Glutamatergic neuron (in vitro differentiated cells): ENCODE results near the gene HBQ1. TPM values are rescaled to one million over a fixed set of nuclear protein-coding genes. Genes with fewer than 3 reads are reported as not detected.

Source experiments
- DNase-seq: peaks from one replicate; pipeline ENCODE4 v3.0.0; 2022
- H3K27ac Mint-ChIP-seq: one replicate; pipeline ENCODE4 v1.8.0; 2020; ENCODE audit warnings: mild to moderate bottlenecking, mixed read lengths, inconsistent platforms; ENCODE audit not compliant: unreplicated experiment
- H3K27me3 Mint-ChIP-seq: one replicate; pipeline ENCODE4 v1.8.0; 2020; ENCODE audit warnings: mild to moderate bottlenecking, moderate library complexity, mixed read lengths, inconsistent platforms; ENCODE audit not compliant: unreplicated experiment
- H3K36me3 Mint-ChIP-seq: one replicate; pipeline ENCODE4 v1.8.0; 2020; ENCODE audit warnings: mild to moderate bottlenecking, mixed read lengths, inconsistent platforms; ENCODE audit not compliant: unreplicated experiment
- H3K4me1 Mint-ChIP-seq: one replicate; pipeline ENCODE4 v1.8.0; 2020; ENCODE audit warnings: mild to moderate bottlenecking, low read depth, mixed read lengths, inconsistent platforms; ENCODE audit not compliant: unreplicated experiment
- H3K4me3 Mint-ChIP-seq: one replicate; pipeline ENCODE4 v1.8.0; 2020; ENCODE audit warnings: mild to moderate bottlenecking, mixed read lengths, inconsistent platforms; ENCODE audit not compliant: unreplicated experiment
- H3K9me3 Mint-ChIP-seq: one replicate; pipeline ENCODE4 v1.8.0; 2020; ENCODE audit warnings: mild to moderate bottlenecking, moderate library complexity, mixed read lengths, inconsistent platforms; ENCODE audit not compliant: unreplicated experiment
- long read RNA-seq: library from polyadenylated mRNA; unstranded; transcript quantifications from one replicate; pipeline ENCODE4 v2.0.0, GENCODE V29; 2020; ENCODE audit not compliant: unreplicated experiment
- total RNA-seq: library from RNA; stranded (reverse); fragmentation: NEBNext Ultra II Directional; extraction: Animal tissue kit (Norgen Biotek cat#: 25700); gene quantifications from one replicate; pipeline ENCODE4 v1.2.1, GENCODE V29; 2021; ENCODE audit not compliant: unreplicated experiment
- TF ChIP-seq, protein P1 (sequence below): fragments of 200-600 bp; sonication (generic); IDR thresholded peaks from one replicate; pipeline ENCODE4 v1.5.0; 2021; ENCODE audit not compliant: partially characterized antibody, unreplicated experiment

Gene HBQ1
- 1.5 TPM for total RNA-seq
- long read RNA-seq, partial matches to known transcripts: 0 of 2 reads
- long read RNA-seq, other reads (novel, unspliced or antisense): 0 of 2 reads

DNA sequence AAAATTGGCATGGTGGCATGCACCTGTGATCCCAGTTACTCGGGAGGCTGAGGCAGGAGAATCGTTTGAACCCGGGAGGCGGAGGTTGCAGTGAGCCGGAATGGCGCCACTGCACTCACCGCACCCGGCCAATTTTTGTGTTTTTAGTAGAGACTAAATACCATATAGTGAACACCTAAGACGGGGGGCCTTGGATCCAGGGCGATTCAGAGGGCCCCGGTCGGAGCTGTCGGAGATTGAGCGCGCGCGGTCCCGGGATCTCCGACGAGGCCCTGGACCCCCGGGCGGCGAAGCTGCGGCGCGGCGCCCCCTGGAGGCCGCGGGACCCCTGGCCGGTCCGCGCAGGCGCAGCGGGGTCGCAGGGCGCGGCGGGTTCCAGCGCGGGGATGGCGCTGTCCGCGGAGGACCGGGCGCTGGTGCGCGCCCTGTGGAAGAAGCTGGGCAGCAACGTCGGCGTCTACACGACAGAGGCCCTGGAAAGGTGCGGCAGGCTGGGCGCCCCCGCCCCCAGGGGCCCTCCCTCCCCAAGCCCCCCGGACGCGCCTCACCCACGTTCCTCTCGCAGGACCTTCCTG, at the start of gene HBQ1:
HBQ1 (plus strand) TSS at position 359 of the 575 bp plus-strand sequence; CDS start at position 387, 28 bp downstream.
- TF ChIP-seq, protein P1, sequence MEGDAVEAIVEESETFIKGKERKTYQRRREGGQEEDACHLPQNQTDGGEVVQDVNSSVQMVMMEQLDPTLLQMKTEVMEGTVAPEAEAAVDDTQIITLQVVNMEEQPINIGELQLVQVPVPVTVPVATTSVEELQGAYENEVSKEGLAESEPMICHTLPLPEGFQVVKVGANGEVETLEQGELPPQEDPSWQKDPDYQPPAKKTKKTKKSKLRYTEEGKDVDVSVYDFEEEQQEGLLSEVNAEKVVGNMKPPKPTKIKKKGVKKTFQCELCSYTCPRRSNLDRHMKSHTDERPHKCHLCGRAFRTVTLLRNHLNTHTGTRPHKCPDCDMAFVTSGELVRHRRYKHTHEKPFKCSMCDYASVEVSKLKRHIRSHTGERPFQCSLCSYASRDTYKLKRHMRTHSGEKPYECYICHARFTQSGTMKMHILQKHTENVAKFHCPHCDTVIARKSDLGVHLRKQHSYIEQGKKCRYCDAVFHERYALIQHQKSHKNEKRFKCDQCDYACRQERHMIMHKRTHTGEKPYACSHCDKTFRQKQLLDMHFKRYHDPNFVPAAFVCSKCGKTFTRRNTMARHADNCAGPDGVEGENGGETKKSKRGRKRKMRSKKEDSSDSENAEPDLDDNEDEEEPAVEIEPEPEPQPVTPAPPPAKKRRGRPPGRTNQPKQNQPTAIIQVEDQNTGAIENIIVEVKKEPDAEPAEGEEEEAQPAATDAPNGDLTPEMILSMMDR: peak; percentile 83
- H3K27ac Mint-ChIP-seq: no peak within 1 kb of the TSS
- H3K4me3 Mint-ChIP-seq: peak within 1 kb of the TSS; percentile 55
- H3K9me3 Mint-ChIP-seq: peaks cover 14% of the 10 kb centered on the region
- DNase-seq: peak; percentile 84
- peaks cover 6% of the 10 kb centered on the region for H3K4me1 Mint-ChIP-seq
- no peaks in the 10 kb centered on the region for H3K36me3 Mint-ChIP-seq
- peaks cover 20% of the 10 kb centered on the region for H3K27me3 Mint-ChIP-seq

- no peaks in the 10 kb centered on the region for H3K4me1 Mint-ChIP-seq
- TF ChIP-seq, protein P1: no peak
- no peak for DNase-seq
- no peaks in the 10 kb centered on the region for H3K36me3 Mint-ChIP-seq
- H3K27me3 Mint-ChIP-seq: no peaks in the 10 kb centered on the region
- no peak overlapping the region for H3K4me3 Mint-ChIP-seq
- no peak overlapping the region for H3K27ac Mint-ChIP-seq
- no peaks in the 10 kb centered on the region for H3K9me3 Mint-ChIP-seq
These were observed 49.6 kb upstream of the HBQ1 start for GRCh38 chr16:130533-131173.

- H3K27me3 Mint-ChIP-seq: no peaks in the 10 kb centered on the region
- no peak overlapping the region for H3K4me3 Mint-ChIP-seq
- no peak for DNase-seq
- TF ChIP-seq, protein P1: no peak
- no peaks in the 10 kb centered on the region for H3K36me3 Mint-ChIP-seq
- no peaks in the 10 kb centered on the region for H3K9me3 Mint-ChIP-seq
- no peak overlapping the region for H3K27ac Mint-ChIP-seq
- H3K4me1 Mint-ChIP-seq: no peaks in the 10 kb centered on the region
These were observed 48.1 kb upstream of the HBQ1 start for GRCh38 chr16:132120-132519.

DNA sequence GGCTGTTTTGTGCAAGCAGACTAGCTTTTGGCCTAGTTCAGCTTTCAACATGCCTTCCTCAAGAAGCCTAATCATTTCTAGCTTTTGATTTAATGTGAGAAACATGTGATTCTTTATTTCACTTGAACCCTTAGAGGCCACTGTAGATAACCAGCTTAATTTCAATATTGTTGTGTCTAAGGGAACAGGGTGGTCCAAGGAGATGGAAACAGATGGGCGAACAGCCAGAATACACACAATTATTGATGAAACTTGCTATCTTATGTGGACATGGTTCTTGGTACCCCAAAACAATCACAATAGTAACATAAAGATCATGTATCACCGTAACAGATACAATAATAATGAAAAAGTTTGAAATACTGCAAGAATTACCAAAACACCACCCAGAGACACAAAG, 46.5 kb upstream of the HBQ1 start:
- no peaks in the 10 kb centered on the region for H3K36me3 Mint-ChIP-seq
- H3K27ac Mint-ChIP-seq: no peak overlapping the region
- no peaks in the 10 kb centered on the region for H3K4me1 Mint-ChIP-seq
- H3K9me3 Mint-ChIP-seq: peaks cover 1% of the 10 kb centered on the region
- DNase-seq: no peak
- H3K27me3 Mint-ChIP-seq: peaks cover 2% of the 10 kb centered on the region
- TF ChIP-seq, protein P1: no peak
- no peak overlapping the region for H3K4me3 Mint-ChIP-seq

DNA sequence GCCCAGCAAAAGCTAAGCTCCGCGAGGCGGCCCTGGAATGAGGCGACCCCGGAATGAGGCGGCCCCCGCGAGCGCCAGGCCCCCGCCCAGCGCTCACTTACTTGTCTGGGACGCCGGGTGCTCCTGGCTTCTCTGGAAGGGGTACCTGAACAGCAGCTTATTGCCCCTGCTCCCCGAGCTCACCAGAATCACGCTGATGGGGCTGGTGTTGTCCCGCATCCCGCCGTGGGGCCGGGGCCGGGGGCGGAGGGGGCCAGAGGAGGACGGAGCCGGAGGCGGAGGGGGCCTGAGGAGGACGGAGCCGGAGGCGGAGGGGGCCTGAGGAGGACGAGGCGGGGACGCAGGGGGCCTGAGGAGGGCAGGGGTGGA, 42.2 kb upstream of the HBQ1 start:
- peaks cover 3% of the 10 kb centered on the region for H3K27me3 Mint-ChIP-seq
- no peaks in the 10 kb centered on the region for H3K36me3 Mint-ChIP-seq
- TF ChIP-seq, protein P1: no peak
- no peaks in the 10 kb centered on the region for H3K4me1 Mint-ChIP-seq
- H3K9me3 Mint-ChIP-seq: peaks cover 2% of the 10 kb centered on the region
- peak overlapping the region; percentile 60 for H3K27ac Mint-ChIP-seq
- H3K4me3 Mint-ChIP-seq: peak overlapping the region; percentile 82
- peak; percentile 70 for DNase-seq
